ENCODE results near the gene MESP2. TPM values are rescaled to one million over a fixed set of nuclear protein-coding genes. Genes with fewer than 3 reads are reported as not detected.
"Not testable (repeated sequence)": the region's sequence is repeated elsewhere in the genome, so short reads cannot be mapped to it uniquely, and the experiment has no call there.

MESP2 gene
- total and polyA plus RNA-seq, 2 donors (not counting 1 experiment from before 2014, with no cell fraction given) = 0.99 TPM; not detected in 1

GRCh38 chr15:89785064-89785773 lies 9.1 kb downstream of the MESP2 start:
- Histone ChIP-seq H3K27me3 (ENCODE audit: control insufficient read depth, insufficient read depth, low read length) (no peaks in the 10 kb centered on the region), H3K4me2 (ENCODE audit: extremely low read depth, insufficient read depth, low read length) (no peak overlapping the region), H3K9ac (ENCODE audit: insufficient read depth, low read length) (no peak overlapping the region), H4K20me1 (ENCODE audit: control insufficient read depth, extremely low read depth, insufficient read depth, low read length) (no peaks in the 10 kb centered on the region), H3K27ac (ENCODE audit: insufficient read depth, low read length) (no peak overlapping the region), H3K4me3 (replicated peaks in 1 of 4; ENCODE audit: control extremely low read depth in 1 of 4, insufficient read depth in 1 of 4, low read depth in 3 of 4, low read length in 4 of 4) (no peak overlapping the region), H3K79me2 (ENCODE audit: control insufficient read depth, insufficient read depth, low read length) (no peaks in the 10 kb centered on the region), H3K9me3 (ENCODE audit: control insufficient read depth, insufficient read depth, low read depth, low read length) (no peaks in the 10 kb centered on the region), H2AFZ (ENCODE audit: low read length) (no peak overlapping the region), H3K36me3 (ENCODE audit: control insufficient read depth, insufficient read depth, low read length) (peaks cover 7% of the 10 kb centered on the region), H3K4me1 (ENCODE audit: control insufficient read depth, extremely low read depth, insufficient read depth, low read length) (peaks cover 3% of the 10 kb centered on the region)
- TF ChIP-seq CTCF (conservative IDR thresholded peaks at IDR 0.05 in 1 of 2, IDR thresholded peaks at IDR 0.05 in 1 of 2; ENCODE audit: low read depth in 1 of 2, low read length in 2 of 2) = no peak
- TF ChIP-seq EZH2 (IDR thresholded peaks at IDR 0.05; ENCODE audit: low read length, missing control alignments) = no peak
- DNase-seq (ENCODE audit: low read depth in 2 of 2) = no peak

DNA sequence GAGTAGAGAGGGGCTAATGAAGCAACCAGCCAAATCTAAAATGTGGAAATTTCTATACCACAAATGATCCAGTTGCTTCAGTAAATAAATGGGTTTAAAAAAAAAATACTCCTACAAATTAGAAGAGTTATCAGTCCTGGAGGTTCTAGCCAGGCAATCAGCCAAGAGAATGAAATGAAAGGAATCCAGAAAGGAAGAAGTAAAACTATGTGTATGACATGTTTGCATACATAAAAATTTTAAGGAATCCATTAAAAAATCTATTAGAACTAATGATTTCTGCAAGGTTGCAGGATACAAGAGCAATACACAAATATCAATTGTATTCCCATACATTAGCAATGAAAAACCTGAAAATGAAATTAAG lies 9.6 kb downstream of the MESP2 start:
- no peak overlapping the region for H3K9ac ChIP-seq (ENCODE audit: insufficient read depth, low read length)
- H2AFZ ChIP-seq (ENCODE audit: low read length) = no peak overlapping the region
- no peaks in the 10 kb centered on the region for H4K20me1 ChIP-seq (ENCODE audit: control insufficient read depth, extremely low read depth, insufficient read depth, low read length)
- no peak for TF ChIP-seq EZH2 (IDR thresholded peaks at IDR 0.05; ENCODE audit: low read length, missing control alignments)
- no peak for TF ChIP-seq CTCF (conservative IDR thresholded peaks at IDR 0.05 in 1 of 2, IDR thresholded peaks at IDR 0.05 in 1 of 2; ENCODE audit: low read depth in 1 of 2, low read length in 2 of 2)
- H3K79me2 ChIP-seq (ENCODE audit: control insufficient read depth, insufficient read depth, low read length) = no peaks in the 10 kb centered on the region
- peak in 1 of 2 donors; percentile 51 for DNase-seq (ENCODE audit: low read depth in 2 of 2)
- H3K27ac ChIP-seq (ENCODE audit: insufficient read depth, low read length) = no peak overlapping the region
- peaks cover 11% of the 10 kb centered on the region for H3K36me3 ChIP-seq (ENCODE audit: control insufficient read depth, insufficient read depth, low read length)
- no peaks in the 10 kb centered on the region for H3K27me3 ChIP-seq (ENCODE audit: control insufficient read depth, insufficient read depth, low read length)
- H3K4me3 ChIP-seq (replicated peaks in 1 of 4; ENCODE audit: control extremely low read depth in 1 of 4, insufficient read depth in 1 of 4, low read depth in 3 of 4, low read length in 4 of 4) = no peak overlapping the region
- H3K4me2 ChIP-seq (ENCODE audit: extremely low read depth, insufficient read depth, low read length) = no peak overlapping the region
- no peaks in the 10 kb centered on the region for H3K9me3 ChIP-seq (ENCODE audit: control insufficient read depth, insufficient read depth, low read depth, low read length)
- peaks cover 3% of the 10 kb centered on the region for H3K4me1 ChIP-seq (ENCODE audit: control insufficient read depth, extremely low read depth, insufficient read depth, low read length)

- Histone ChIP-seq H3K27me3 (ENCODE audit: control insufficient read depth, insufficient read depth, low read length) (no peaks in the 10 kb centered on the region), H3K4me2 (ENCODE audit: extremely low read depth, insufficient read depth, low read length) (no peak overlapping the region), H4K20me1 (ENCODE audit: control insufficient read depth, extremely low read depth, insufficient read depth, low read length) (no peaks in the 10 kb centered on the region), H3K9me3 (ENCODE audit: control insufficient read depth, insufficient read depth, low read depth, low read length) (no peaks in the 10 kb centered on the region), H3K4me3 (replicated peaks in 1 of 4; ENCODE audit: control extremely low read depth in 1 of 4, insufficient read depth in 1 of 4, low read depth in 3 of 4, low read length in 4 of 4) (no peak overlapping the region), H3K4me1 (ENCODE audit: control insufficient read depth, extremely low read depth, insufficient read depth, low read length) (no peaks in the 10 kb centered on the region), H2AFZ (ENCODE audit: low read length) (no peak overlapping the region), H3K27ac (ENCODE audit: insufficient read depth, low read length) (no peak overlapping the region), H3K36me3 (ENCODE audit: control insufficient read depth, insufficient read depth, low read length) (peaks cover 25% of the 10 kb centered on the region), H3K9ac (ENCODE audit: insufficient read depth, low read length) (no peak overlapping the region), H3K79me2 (ENCODE audit: control insufficient read depth, insufficient read depth, low read length) (no peaks in the 10 kb centered on the region)
- DNase-seq (ENCODE audit: low read depth in 2 of 2) = no peak
- TF ChIP-seq EZH2 (IDR thresholded peaks at IDR 0.05; ENCODE audit: low read length, missing control alignments) = no peak
- no peak for TF ChIP-seq CTCF (conservative IDR thresholded peaks at IDR 0.05 in 1 of 2, IDR thresholded peaks at IDR 0.05 in 1 of 2; ENCODE audit: low read depth in 1 of 2, low read length in 2 of 2)
Observed at GRCh38 chr15:89787944-89788343, 11.8 kb downstream of the MESP2 start.

- not testable (repeated sequence) for H4K20me1 ChIP-seq (ENCODE audit: control insufficient read depth, extremely low read depth, insufficient read depth, low read length); H3K4me3 ChIP-seq (replicated peaks in 1 of 4; ENCODE audit: control extremely low read depth in 1 of 4, insufficient read depth in 1 of 4, low read depth in 3 of 4, low read length in 4 of 4); H3K27ac ChIP-seq (ENCODE audit: insufficient read depth, low read length); H3K27me3 ChIP-seq (ENCODE audit: control insufficient read depth, insufficient read depth, low read length); DNase-seq (ENCODE audit: low read depth in 2 of 2); H3K9me3 ChIP-seq (ENCODE audit: control insufficient read depth, insufficient read depth, low read depth, low read length); H3K79me2 ChIP-seq (ENCODE audit: control insufficient read depth, insufficient read depth, low read length); H3K9ac ChIP-seq (ENCODE audit: insufficient read depth, low read length); H3K4me1 ChIP-seq (ENCODE audit: control insufficient read depth, extremely low read depth, insufficient read depth, low read length); H2AFZ ChIP-seq (ENCODE audit: low read length); H3K4me2 ChIP-seq (ENCODE audit: extremely low read depth, insufficient read depth, low read length)
- H3K36me3 ChIP-seq (ENCODE audit: control insufficient read depth, insufficient read depth, low read length) = peaks cover 25% of the 10 kb centered on the region
Observed at GRCh38 chr15:89788585-89788984, 12.5 kb downstream of the MESP2 start.
